ENCODE measurements around the gene OR51G2.
"Not testable (repeated sequence)": the region's sequence is repeated elsewhere in the genome, so short reads cannot be mapped to it uniquely, and the experiment has no call there.

OR51G2 gene, protein sequence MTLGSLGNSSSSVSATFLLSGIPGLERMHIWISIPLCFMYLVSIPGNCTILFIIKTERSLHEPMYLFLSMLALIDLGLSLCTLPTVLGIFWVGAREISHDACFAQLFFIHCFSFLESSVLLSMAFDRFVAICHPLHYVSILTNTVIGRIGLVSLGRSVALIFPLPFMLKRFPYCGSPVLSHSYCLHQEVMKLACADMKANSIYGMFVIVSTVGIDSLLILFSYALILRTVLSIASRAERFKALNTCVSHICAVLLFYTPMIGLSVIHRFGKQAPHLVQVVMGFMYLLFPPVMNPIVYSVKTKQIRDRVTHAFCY

DNA sequence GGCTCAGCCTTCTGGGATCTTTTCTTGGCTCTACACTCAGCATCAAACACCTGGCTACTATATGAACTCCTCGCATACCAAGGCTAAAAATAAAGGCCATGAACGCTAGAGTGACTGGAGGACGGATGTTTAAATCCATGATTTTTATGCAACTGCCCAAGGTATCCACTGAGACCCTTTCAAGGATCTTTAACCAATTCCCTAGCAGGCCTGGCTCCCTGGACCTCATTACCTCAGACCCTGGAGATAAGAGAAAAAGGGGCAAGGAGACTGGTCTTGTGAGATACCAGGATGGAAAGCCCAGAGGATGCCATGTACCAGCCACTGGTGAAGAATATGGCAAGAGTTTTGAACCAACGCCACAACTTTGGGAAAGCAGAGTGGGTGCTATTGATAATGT lies at the start of gene OR51G2:
OR51G2 (minus strand) TSS at position 101 of the 400 bp plus-strand sequence. CDS start 3,687 bp downstream, outside the sequence.
- DNase-seq (ENCODE audit: low spot score) = no peak

DNA sequence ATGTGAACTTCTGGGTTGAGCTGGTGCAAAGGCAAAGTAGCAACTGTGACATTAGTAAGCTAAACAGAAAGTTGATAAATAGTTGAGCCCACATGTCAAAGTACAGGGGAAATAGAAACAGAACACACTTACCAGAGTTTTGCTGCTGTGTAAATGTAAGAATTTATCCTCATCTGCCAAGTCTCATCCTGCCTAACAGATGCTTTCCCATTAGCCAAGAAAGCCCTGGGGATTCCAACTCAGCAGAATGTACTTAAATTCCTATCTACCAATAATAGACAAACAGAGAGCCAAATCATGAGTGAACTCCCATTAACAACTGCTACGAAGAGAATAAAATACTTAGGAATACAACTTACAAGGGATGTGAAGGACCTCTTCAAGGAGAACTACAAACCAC lies 43.7 kb upstream of the OR51G2 start:
- no peak for DNase-seq (ENCODE audit: low spot score)

DNA sequence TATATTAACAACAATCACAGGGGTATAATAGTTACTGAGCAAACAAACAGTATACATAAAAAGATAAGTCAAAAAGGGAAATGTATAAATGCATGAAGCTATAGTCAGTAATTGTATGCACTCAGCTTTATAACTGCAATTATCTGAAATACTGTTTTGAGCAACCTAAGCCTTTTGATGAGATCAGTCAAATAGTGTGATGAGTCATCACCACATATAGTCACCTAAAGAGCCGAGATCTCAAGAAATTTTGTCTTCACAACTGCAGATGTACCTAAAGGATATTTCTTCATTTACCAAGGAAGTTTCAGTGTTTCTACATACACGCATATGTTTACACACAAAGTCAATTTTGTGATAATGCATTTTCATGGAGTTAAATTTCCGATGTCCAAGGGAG lies 41.7 kb upstream of the OR51G2 start:
- no peak for DNase-seq (ENCODE audit: low spot score)

DNA sequence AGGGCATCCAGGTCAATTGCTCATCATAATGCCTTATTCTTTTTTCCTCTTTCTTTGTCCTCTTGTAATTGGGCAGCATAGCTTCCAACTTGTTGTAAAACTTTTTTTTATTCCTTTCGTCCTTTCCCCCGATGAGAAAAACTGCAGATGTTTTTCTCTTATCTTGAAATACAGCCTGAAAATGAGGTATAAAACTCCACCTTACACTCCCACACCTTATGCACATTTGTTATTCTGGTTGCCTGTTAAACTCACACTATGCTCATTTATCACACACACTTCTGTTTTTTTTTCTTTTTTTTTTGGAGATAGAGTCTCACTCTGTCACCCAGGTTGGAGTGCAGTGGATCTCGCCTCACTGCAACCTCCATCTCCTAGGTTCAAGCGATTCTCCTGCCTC lies 38.2 kb upstream of the OR51G2 start:
- no peak for DNase-seq (ENCODE audit: low spot score)

DNA sequence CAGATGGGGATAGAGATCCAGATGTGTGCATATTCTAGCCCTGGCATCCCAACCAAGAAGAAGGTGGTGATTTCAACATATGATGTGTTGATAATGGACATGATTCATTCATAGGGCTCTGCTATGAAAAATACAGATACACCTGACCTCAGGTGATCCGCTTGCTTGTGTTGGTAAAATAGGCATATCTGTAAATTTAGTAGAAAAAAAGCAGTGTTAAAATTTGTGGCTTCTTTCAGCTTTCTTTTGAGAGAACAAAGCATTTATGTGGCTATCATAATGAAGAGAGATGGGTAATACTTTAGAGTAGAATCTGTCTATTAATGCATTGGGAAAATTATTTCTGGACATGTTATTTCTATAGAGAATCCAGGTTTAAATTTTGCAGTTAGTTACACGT lies 36.5 kb upstream of the OR51G2 start, which contains the start of gene OR51A2:
OR51A2 (minus strand) TSS at position 101 of the 400 bp plus-strand sequence; CDS start at position 101, 0 bp downstream.
- not testable (repeated sequence) for DNase-seq (ENCODE audit: low spot score)

DNA sequence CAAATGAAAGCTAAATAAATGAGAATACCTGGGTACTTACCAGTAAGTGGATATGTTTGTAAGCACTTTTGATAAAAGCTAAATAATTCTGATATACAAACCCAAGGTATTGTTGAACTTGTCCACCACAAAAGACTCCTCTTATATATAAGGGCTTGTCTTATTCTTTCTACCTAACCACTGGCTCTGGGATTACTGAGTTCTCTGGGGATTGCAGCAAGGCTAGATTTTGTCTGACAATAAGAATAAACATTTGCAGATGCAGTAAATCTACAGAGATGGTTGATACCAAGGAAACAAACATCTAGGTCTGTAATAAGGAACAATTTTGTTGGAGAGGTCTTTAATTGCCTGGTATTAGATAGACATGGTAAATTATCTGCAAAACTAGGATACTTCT lies 28.4 kb upstream of the OR51G2 start, which contains the start of gene OR51A4:
OR51A4 (minus strand) TSS at position 101 of the 400 bp plus-strand sequence. CDS start 505 bp downstream, outside the sequence.
- DNase-seq (ENCODE audit: low spot score) = no peak

DNA sequence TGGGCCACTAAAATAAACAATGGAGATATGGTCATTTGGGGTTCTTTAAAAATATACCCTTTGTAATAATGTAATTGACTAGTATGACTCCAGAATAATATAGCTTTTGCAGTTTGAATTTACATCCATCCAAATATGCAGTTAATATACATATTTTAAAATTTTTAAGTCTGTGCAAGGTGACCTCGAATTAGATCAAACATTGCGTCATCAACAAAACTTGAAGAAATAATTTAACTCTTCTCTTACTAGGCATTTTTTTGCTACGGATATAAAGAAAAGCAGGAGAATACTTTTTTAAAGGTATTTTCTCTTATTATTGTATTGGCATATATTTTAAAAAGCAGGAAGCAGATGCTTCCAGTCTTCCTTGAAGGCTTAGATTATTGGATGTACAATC lies 17.6 kb upstream of the OR51G2 start:
- no peak for DNase-seq (ENCODE audit: low spot score)

DNA sequence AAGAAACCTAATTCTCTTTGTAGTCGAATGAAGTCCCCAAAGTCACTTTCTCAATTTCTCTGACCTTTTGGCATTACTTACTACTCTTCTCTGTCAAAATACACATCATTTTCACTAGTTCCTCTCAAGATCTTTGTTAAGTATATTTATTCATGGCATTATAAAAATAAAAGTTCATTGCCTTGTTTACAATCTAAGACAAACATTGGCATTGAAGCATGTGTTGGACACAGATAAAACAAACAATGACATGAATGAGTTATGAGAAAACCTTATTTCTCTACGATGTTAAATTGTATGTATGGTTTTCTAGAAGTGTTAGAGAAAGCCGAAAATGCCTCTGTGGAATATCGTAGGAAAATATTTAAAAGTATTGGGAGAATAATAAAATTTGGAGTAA lies 13.6 kb upstream of the OR51G2 start:
- no peak for DNase-seq (ENCODE audit: low spot score)

DNA sequence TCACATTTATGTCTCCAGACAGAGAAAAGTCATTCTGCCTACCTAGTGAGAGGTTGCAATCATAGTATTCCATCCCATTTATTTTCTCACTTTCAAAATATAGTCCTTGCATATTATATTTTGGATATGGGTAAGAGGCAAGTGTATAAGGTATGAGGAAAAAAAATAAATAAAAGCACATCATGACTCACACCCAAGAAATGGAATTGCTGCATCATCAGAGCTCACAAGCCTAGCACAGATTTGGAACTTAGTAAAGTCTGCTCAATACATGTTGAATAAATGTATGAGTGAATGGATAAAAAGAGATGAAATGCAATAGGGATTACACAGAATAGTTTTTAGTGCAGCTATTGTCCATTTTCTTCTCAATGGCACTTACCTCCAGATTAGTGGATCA lies 7.5 kb upstream of the OR51G2 start:
- DNase-seq (ENCODE audit: low spot score) = no peak

DNA sequence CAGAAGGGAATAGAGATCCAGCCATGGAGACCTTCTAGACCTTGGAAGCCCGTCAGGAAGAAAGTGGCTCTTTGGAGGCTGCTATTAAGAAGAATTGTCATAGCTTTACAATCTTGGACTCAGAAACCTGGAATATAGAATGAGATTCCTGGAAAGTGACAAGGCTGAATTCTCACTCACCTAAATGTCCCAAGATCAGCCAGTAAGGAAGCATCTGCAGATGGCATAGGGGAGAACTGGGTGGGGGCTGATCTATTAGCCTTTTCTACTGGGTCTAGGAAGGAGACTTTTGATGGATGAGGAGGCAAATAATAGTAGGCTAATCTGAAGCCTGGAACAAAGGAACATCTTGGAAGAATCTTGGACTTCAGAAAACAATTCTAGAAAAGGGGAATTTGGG lies 5.1 kb upstream of the OR51G2 start, which contains the start of gene OR51G1:
OR51G1 (minus strand) TSS at position 101 of the 400 bp plus-strand sequence; CDS start at position 101, 0 bp downstream.
- DNase-seq (ENCODE audit: low spot score) = no peak

DNA sequence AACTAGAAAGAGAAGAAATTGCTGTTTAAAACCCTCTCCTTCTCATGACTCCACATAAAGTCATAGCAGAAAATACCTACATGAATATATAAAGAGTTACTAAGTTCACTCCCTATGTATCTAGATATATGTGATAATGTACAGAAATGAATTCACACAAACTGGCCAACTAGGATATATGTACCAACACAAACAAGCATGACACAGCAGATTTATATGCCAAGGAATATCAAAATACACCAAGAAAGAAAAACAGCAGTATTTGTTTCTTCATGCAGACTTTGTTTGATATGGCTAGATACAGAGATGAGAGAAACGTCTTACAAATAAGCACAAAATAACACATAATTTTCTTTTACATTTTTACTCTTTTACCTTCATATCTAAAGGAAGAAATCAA lies 3.2 kb upstream of the OR51G2 start:
- no peak for DNase-seq (ENCODE audit: low spot score)

DNA sequence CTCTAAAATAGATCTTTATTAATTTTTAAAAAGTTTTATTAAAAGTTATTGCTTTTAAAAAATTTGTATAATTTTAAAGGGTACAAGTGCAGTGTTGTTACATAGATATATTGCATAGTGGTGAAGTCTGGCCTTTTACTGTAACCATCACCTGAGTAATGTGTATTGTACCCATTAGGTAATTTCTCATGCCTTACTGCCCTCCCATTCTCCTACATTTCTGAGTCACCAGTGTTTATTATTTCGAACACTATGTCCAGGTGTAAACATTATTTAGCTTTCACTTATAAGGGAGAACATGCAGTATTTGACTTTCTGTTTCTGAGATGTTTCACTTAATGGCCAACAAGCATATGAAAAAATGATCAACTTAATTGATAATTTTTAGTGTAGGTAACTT lies 2.6 kb upstream of the OR51G2 start:
- no peak for DNase-seq (ENCODE audit: low spot score)

DNA sequence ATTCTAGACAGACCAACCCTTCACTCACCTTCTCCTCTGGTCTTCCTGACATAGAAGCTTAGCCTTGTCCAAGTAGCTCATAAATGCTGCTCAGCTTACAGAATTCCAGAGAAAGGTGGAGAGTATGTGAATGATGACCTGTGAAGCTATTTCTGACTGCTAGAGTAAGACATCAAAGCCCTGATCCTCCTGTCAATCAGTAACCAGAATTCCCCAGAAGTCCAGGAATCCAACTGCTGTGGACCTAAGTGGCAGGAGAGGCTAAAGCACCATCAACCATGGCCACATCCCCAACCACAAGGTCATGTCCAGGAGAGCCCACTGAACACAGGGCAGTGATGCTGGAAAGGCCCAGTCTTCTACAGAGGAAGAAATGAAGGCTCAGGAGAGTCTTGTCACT lies 2.6 kb downstream of the OR51G2 start:
- DNase-seq (ENCODE audit: low spot score) = no peak

DNA sequence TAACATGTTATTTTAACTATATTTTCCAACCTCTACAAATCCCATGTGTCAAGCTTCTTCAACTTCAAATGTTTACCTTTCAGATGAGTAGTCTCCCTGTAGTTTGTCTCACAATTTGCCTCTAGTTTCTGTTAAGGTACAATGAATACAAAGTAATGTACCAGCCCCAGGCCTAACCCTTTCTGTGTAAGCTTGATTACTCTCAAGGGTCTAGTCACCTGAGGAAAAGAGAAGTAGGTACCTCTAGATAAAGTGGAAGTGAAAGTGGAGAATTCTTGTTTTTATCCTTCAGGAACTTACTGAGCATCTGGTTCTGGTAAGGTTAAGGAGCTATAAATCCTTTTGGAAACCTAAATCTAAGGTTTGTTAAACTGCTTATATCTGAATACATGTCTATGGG lies 15.7 kb downstream of the OR51G2 start, which contains the start of gene OR51A7:
OR51A7 (plus strand) TSS at position 300 of the 400 bp plus-strand sequence. CDS start 3,587 bp downstream, outside the sequence.
- no peak for DNase-seq (ENCODE audit: low spot score)

DNA sequence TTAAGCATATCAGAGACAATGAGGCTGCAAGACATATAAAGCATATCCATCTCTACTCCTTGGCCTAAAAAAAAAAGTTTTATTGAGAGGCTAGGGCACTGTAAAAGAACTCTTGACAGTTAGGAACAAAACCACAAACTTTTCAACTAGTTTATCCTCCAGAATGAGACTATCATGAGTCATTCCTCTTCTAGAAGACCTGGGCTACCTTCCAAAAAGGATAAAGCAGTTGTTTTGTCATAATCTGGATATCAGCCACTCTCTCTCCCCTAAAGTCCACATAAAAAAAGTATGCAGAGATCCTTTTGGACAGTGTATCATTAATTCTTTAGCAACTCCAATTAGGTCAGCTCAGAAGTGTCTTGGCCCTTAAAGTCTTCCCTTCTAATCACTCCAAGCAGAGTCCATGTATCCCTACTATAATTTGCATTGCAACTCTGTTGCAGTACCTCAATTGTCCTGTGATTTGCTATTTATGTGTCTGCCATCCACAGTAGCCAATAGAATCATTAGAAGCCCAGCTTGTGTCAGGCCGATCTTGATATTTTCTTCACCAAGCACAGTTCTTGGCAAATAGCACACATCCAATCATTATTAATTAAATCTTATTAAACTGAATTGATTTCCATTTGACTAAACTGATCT lies 27.0 kb downstream of the OR51G2 start:
- DNase-seq (ENCODE audit: low spot score) = peak; percentile 9

DNA sequence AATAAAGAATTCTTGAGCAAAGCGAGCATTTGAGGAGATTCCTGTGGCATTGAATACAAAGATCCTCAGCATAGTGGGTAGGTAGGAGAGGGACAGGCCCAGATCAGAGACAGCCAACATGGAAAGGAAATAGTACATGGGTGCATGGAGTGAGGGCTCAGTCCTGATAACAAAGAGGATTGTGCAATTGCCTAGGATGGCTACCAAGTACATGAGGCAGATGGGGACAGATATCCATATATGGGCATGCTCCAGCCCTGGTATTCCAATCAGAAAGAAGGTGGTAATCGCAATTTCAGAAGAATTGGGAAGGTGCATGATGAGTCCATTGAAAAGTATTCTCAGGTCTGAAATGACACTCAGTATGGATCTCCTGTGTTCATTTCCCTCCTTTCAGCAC lies 28.9 kb downstream of the OR51G2 start:
- no peak for DNase-seq (ENCODE audit: low spot score)

DNA sequence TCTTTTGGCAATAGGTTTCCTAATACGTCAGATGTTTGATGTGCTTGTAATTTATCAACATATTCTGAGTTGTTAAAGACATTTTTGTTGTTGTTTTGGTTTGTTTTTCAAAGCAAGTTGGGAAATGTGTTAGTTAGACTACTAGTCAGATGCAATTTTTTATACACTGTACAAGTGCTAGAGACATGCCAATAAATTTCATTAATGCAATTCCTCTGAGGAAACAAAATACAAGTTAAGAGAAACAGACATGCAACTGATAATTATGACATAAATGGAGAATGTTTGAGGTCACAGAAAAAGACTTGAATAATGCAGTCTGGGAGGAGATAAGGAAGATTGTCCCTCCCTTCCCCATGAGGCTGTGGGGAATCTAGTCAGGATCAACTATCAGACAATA lies 31.6 kb downstream of the OR51G2 start:
- DNase-seq (ENCODE audit: low spot score) = no peak

DNA sequence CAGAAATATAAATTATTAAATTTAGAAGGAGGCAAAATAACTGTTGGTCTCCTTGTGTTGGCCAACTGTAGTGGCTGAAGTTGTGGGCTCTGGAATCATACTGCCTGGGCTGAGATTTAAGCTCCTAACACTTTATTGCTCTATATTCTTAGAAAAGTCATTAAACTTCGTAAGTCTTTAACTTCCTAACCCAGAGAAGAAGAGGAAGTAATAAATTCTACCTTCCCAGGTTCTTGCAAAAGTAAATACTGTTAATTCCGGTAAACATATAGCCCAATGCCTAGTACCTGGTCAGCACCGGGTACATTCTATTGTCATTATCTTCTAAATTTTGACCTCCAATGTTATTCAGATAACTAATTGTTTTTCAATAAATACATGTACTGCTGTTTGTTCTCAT lies 33.0 kb downstream of the OR51G2 start:
- DNase-seq (ENCODE audit: low spot score) = no peak

DNA sequence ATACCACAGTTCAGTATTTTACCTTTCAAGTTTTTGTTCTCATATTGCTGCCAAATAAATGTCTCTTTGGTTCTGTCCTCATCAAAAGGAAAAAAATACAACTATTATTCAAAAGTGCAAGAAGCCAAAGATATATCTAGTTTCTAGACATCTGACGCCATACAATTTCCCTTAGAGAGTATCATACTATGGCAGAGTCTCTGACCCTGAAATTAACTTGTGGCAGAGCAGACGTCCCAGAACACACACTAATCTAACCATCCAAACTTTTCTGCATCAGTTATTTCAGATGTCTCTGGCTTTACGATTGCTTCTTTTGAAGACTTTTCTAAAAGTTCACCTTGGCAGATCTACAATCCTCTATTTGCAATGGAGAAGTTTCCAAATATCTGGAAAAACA lies 34.8 kb downstream of the OR51G2 start:
- DNase-seq (ENCODE audit: low spot score) = no peak

DNA sequence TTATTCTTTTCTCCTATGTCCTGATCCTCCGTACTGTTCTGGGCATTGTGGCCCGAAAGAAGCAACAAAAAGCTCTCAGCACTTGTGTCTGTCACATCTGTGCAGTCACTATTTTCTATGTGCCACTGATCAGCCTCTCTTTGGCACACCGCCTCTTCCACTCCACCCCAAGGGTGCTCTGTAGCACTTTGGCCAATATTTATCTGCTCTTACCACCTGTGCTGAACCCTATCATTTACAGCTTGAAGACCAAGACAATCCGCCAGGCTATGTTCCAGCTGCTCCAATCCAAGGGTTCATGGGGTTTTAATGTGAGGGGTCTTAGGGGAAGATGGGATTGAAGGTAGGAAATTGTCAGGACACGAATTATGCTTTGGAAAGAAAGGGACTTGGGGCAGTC lies 36.6 kb downstream of the OR51G2 start:
- DNase-seq (ENCODE audit: low spot score) = no peak

DNA sequence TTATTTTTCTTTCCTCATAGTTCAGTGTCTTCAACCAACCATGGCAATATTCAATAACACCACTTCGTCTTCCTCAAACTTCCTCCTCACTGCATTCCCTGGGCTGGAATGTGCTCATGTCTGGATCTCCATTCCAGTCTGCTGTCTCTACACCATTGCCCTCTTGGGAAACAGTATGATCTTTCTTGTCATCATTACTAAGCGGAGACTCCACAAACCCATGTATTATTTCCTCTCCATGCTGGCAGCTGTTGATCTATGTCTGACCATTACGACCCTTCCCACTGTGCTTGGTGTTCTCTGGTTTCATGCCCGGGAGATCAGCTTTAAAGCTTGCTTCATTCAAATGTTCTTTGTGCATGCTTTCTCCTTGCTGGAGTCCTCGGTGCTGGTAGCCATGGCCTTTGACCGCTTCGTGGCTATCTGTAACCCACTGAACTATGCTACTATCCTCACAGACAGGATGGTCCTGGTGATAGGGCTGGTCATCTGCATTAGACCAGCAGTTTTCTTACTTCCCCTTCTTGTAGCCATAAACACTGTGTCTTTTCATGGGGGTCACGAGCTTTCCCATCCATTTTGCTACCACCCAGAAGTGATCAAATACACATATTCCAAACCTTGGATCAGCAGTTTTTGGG lies 37.2 kb downstream of the OR51G2 start, which contains the start of gene OR51T1:
OR51T1 (plus strand) TSS at position 41 of the 641 bp plus-strand sequence; CDS start at position 41, 0 bp downstream.
- DNase-seq (ENCODE audit: low spot score) = no peak

DNA sequence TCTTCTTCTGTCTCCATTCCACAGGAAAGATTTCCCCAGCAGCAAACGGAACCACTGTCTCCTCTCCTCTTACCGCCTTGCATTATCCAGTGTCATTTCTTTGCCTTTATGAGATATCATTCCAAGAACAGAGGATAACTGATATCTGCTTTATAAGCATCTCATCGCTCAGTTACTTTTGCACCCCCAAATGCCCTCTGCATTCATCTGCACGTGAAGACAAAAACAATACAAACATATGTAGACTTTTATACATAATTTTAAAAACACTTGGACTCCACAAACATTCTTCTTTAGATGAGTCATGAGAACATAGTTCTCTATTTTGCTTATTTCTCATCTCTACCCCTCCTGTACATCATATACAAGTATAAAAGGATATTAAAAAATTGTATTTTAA lies 38.0 kb downstream of the OR51G2 start:
- no peak for DNase-seq (ENCODE audit: low spot score)

DNA sequence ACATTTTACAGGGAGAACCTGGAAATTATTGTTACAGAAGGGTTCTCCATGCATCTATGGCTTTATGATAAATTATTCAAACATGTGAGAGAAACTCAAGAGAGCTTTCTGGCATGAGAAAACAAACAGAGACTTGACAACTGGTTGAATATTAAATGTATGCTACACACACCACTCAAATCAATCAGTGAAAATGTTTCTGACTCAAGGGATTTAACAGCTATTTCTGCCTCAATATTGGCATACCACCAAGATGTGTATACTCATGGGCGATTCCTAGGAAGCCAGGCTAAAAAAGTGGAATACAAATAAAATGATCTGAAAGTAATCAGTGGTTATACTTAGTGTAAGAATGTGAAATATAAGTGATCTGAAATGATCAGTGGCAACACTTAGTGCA lies 53.3 kb downstream of the OR51G2 start:
- no peak for DNase-seq (ENCODE audit: low spot score)

Measured in LoVo (cell line).